ENCODE measurements around the gene PPP3R1.

The PPP3R1 gene

DNA sequence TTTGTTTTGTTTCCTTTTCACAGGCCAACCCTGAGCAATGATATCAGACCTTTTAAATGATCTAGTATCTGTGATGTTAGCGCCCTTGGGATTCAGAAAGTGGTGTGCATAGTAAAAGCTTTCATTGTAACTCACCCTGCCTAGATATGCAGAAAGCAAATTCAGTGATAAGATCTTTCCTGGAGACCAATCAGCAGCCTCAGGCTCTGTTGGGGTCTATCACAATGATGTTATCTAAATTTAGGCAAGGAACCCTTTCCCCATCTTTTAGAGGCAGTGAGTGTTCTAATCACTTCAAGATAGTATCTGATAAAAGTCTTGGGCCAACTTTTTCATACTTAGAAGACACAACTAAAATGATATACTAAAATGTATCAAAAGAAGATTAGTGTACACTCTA is 118.2 kb downstream of the PPP3R1 start:
- TF ChIP-seq ZNF214 (tag by site-specific recombination; IDR thresholded peaks at IDR 0.05; ENCODE audit: borderline replicate concordance) (no peak), ZBTB7A (tag by site-specific recombination; IDR thresholded peaks at IDR 0.05; ENCODE audit: low read depth) (no peak)
- H3K36me3 ChIP-seq (ENCODE audit: control insufficient read depth in 2 of 2, insufficient read depth in 1 of 2, low read length in 2 of 2): peaks cover 5 to 12% of the 10 kb centered on the region in 2 experiments; a peak in 2 of 3 replicates
- no peak overlapping the region for H3K4me3 ChIP-seq (ENCODE audit: low read depth, low read length)
- no peaks in the 10 kb centered on the region for H3K9me3 ChIP-seq (ENCODE audit: control insufficient read depth, insufficient read depth, low read depth, low read length)
- CTCF ChIA-PET: no interaction called here
- no peak overlapping the region for H3K27ac ChIP-seq (ENCODE audit: extremely low read depth, low read depth, low read length)
- POLR2A ChIA-PET: no interaction called here
- H3K4me1 ChIP-seq (ENCODE audit: control insufficient read depth, insufficient read depth, low read length): no peaks in the 10 kb centered on the region
